ENCODE results near the gene GALNT18.

DNA sequence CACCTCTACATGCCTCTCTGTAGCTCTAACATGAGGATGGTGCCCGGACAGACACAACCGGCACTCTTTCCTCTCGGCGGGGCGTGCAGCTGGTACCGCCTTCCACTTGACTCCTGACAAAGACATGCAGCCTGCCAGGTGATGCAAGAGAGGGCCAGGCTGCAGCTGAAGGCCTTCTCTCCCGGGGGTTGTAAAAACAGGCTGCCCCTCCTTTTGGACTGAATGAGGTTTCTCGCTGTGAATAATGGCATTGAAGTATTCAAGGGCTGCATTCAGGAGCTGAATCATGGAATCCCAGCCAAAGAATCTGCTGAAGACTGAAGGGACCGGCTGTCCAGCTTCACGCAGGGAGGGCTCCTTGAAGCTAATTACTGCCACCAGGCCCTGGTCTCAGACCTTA, 110.9 kb downstream of the GALNT18 start:
- TF ChIP-seq TAF1 (IDR thresholded peaks at IDR 0.05; ENCODE audit: low read depth) (no peak), EP300 (conservative IDR thresholded peaks at IDR 0.05; ENCODE audit: poor library complexity, severe bottlenecking) (no peak), EZH2 (IDR thresholded peaks at IDR 0.05; ENCODE audit: borderline replicate concordance, insufficient read depth, low read length, poor library complexity, severe bottlenecking) (no peak), POLR2AphosphoS5 (IDR thresholded peaks at IDR 0.05) (no peak), SMC3 (conservative IDR thresholded peaks at IDR 0.05; ENCODE audit: poor library complexity) (no peak), RAD21 (conservative IDR thresholded peaks at IDR 0.05) (no peak), MXI1 (conservative IDR thresholded peaks at IDR 0.05; ENCODE audit: poor library complexity, severe bottlenecking) (no peak)
- TF ChIP-seq, protein P1, sequence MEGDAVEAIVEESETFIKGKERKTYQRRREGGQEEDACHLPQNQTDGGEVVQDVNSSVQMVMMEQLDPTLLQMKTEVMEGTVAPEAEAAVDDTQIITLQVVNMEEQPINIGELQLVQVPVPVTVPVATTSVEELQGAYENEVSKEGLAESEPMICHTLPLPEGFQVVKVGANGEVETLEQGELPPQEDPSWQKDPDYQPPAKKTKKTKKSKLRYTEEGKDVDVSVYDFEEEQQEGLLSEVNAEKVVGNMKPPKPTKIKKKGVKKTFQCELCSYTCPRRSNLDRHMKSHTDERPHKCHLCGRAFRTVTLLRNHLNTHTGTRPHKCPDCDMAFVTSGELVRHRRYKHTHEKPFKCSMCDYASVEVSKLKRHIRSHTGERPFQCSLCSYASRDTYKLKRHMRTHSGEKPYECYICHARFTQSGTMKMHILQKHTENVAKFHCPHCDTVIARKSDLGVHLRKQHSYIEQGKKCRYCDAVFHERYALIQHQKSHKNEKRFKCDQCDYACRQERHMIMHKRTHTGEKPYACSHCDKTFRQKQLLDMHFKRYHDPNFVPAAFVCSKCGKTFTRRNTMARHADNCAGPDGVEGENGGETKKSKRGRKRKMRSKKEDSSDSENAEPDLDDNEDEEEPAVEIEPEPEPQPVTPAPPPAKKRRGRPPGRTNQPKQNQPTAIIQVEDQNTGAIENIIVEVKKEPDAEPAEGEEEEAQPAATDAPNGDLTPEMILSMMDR (IDR thresholded peaks at IDR 0.05; ENCODE audit: poor library complexity, severe bottlenecking): no peak
- TF ChIP-seq, protein P2, sequence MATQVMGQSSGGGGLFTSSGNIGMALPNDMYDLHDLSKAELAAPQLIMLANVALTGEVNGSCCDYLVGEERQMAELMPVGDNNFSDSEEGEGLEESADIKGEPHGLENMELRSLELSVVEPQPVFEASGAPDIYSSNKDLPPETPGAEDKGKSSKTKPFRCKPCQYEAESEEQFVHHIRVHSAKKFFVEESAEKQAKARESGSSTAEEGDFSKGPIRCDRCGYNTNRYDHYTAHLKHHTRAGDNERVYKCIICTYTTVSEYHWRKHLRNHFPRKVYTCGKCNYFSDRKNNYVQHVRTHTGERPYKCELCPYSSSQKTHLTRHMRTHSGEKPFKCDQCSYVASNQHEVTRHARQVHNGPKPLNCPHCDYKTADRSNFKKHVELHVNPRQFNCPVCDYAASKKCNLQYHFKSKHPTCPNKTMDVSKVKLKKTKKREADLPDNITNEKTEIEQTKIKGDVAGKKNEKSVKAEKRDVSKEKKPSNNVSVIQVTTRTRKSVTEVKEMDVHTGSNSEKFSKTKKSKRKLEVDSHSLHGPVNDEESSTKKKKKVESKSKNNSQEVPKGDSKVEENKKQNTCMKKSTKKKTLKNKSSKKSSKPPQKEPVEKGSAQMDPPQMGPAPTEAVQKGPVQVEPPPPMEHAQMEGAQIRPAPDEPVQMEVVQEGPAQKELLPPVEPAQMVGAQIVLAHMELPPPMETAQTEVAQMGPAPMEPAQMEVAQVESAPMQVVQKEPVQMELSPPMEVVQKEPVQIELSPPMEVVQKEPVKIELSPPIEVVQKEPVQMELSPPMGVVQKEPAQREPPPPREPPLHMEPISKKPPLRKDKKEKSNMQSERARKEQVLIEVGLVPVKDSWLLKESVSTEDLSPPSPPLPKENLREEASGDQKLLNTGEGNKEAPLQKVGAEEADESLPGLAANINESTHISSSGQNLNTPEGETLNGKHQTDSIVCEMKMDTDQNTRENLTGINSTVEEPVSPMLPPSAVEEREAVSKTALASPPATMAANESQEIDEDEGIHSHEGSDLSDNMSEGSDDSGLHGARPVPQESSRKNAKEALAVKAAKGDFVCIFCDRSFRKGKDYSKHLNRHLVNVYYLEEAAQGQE (IDR thresholded peaks at IDR 0.05; ENCODE audit: borderline replicate concordance): no peak

All from neural cell (in vitro differentiated cells).